ENCODE measurements around the gene SGTA.
"Not testable (repeated sequence)": the region's sequence is repeated elsewhere in the genome, so short reads cannot be mapped to it uniquely, and the experiment has no call there.

SGTA gene

GRCh38 chr19:2722541-2723344, 60.3 kb downstream of the SGTA start:
- FAIRE-seq: no peak

- no peak for FAIRE-seq
These were observed 61.2 kb downstream of the SGTA start for GRCh38 chr19:2721570-2722540.

- FAIRE-seq: no peak
These were observed 62.1 kb downstream of the SGTA start, which contains the start of gene DIRAS1 for GRCh38 chr19:2720777-2721569. Gene DIRAS1 (minus strand): TSS chr19:2721372. CDS start chr19:2717806, 3,566 bp downstream.

GRCh38 chr19:2719920-2720776, 62.9 kb downstream of the SGTA start:
- no peak for FAIRE-seq

- FAIRE-seq: no peak
These were observed 63.8 kb downstream of the SGTA start for GRCh38 chr19:2719232-2719735.

GRCh38 chr19:2717638-2718541, 65.2 kb downstream of the SGTA start:
- FAIRE-seq: no peak

GRCh38 chr19:2716722-2717637, 66.1 kb downstream of the SGTA start:
- FAIRE-seq: no peak

- no peak for FAIRE-seq
These were observed 66.8 kb downstream of the SGTA start for GRCh38 chr19:2716275-2716650.

- FAIRE-seq: no peak
These were observed 67.4 kb downstream of the SGTA start for GRCh38 chr19:2715470-2716274.

- no peak for FAIRE-seq
These were observed 68.4 kb downstream of the SGTA start for GRCh38 chr19:2714531-2715269.

- not testable (repeated sequence) for FAIRE-seq
These were observed 69.0 kb downstream of the SGTA start for GRCh38 chr19:2714102-2714501.

GRCh38 chr19:2713170-2713569, 69.9 kb downstream of the SGTA start:
- FAIRE-seq: not testable (repeated sequence)

GRCh38 chr19:2711875-2712205, 71.2 kb downstream of the SGTA start:
- FAIRE-seq: no peak

- no peak for FAIRE-seq
These were observed 71.8 kb downstream of the SGTA start for GRCh38 chr19:2711172-2711874.

- no peak for FAIRE-seq
These were observed 76.8 kb downstream of the SGTA start for GRCh38 chr19:2706251-2706650.

Measured in A204.1 (cell line).